ENCODE measurements around the gene IGSF8.

DNA sequence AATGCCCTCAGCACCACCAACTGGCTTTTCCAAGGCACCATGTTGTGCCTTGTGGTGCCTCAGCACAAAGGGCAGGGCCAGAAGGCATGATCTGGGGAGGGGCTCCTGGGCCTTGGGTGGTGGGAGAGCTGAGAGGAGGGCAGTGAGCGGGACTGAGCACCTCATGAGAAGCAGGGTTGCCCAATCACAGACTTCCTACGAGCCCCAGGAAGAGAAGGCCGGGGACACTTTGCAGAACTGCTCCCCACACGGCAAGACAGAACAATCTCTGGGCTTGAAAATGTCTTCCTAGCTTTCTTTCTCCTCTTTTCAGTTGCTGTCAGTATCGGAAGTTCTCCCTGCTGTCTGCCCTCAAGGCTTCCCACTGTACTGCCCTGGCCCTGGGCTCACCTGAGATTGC lies 35.2 kb downstream of the IGSF8 start:
- no peak for TF ChIP-seq POLR2A (IDR thresholded peaks at IDR 0.05)
- TF ChIP-seq, protein P1, sequence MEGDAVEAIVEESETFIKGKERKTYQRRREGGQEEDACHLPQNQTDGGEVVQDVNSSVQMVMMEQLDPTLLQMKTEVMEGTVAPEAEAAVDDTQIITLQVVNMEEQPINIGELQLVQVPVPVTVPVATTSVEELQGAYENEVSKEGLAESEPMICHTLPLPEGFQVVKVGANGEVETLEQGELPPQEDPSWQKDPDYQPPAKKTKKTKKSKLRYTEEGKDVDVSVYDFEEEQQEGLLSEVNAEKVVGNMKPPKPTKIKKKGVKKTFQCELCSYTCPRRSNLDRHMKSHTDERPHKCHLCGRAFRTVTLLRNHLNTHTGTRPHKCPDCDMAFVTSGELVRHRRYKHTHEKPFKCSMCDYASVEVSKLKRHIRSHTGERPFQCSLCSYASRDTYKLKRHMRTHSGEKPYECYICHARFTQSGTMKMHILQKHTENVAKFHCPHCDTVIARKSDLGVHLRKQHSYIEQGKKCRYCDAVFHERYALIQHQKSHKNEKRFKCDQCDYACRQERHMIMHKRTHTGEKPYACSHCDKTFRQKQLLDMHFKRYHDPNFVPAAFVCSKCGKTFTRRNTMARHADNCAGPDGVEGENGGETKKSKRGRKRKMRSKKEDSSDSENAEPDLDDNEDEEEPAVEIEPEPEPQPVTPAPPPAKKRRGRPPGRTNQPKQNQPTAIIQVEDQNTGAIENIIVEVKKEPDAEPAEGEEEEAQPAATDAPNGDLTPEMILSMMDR (IDR thresholded peaks at IDR 0.05 in 8 of 11, conservative IDR thresholded peaks at IDR 0.05 in 3 of 11): no peak
- peak in 1 of 3 donors; percentile 17 for TF ChIP-seq POLR2AphosphoS5 (IDR thresholded peaks at IDR 0.05)

Measured in spleen (tissue), 7 donors.